EL (cell line): ENCODE data around the gene MRPS16.

ENCODE experiments used
- DNase-seq: peaks from one replicate; pipeline ENCODE4 v3.0.0-alpha.2; 2016

MRPS16 gene

DNA sequence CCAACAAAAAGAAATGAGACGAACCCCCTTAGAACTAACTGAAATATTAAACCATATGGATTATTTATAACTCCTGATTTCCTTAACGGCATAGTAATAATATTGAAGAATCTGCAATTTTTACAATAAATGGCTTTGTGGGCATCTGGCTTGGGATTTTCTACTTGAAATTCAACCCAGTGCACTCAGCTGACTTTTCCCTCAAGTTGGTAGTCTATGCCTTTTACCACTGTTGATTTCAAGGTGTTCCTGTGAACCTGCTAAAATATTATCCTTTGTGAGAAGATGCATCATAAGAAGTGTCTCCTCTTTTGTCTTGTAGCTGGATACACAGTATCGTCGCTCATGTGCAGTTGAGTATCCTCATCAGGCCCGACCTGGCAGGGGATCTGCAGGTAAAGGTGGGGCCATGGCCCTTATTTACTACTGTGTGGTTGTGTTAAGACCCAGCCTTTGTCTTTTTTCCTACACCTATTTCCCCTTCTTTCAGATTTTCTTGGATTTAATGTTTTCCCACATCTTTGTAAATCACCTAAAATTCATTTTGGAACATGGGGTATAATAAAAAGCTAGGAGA, 13.4 kb downstream of the MRPS16 start:
- no peak for DNase-seq

DNA sequence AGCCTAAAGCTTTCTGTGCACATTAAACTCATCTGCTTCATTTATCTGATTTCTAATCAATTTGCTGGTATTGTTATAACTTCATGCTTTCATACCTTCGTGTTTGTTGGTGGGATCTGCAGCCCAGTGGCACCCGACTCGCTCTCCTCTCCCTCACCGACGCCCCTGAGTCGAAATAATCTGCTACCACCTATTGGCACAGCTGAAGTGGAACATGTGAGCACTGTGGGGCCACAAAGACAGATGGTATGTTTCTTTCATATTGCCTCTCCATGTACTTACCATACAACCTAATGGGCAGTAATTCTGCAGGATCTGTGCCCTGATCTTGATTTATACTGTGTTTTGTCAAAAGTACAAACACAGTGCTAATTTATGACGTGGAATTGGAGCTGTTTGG, 17.7 kb downstream of the MRPS16 start:
- no peak for DNase-seq

DNA sequence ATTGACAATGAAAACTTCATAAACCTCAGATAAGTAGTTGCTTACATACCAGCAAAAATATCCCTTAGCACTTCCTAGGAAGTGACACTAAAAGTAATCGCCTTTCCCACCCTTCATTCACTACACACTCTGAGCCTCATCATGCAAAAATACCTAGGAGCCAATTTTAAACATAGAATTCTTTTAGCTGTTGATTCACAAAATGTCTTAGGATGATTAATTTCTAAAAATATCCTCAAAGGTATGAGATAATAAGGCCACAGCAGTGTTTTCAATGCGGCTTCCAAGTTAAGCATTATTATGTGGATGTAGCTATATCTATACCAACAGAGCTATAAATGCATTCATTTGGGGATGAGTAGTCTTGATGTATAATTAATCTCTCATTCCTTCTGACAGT, 18.6 kb downstream of the MRPS16 start:
- no peak for DNase-seq

DNA sequence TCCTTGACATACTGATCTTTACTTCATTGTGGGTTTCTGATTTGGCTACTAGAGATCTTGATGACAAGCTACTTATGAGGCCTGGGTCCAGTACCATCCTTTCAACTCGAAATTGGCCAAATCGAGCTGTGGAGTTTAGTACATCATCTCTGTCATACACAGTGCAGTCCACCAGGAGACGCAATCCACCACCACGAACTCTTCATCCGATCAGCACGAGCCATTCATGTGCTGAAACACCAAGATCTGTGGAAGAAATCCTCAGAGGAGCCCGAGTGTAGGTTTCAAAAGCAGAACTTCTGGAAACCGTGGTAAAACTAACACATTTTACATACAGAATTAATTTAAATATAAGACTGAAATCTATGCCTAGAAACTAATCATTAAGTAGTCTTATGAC, 19.6 kb downstream of the MRPS16 start:
- DNase-seq, result no peak

DNA sequence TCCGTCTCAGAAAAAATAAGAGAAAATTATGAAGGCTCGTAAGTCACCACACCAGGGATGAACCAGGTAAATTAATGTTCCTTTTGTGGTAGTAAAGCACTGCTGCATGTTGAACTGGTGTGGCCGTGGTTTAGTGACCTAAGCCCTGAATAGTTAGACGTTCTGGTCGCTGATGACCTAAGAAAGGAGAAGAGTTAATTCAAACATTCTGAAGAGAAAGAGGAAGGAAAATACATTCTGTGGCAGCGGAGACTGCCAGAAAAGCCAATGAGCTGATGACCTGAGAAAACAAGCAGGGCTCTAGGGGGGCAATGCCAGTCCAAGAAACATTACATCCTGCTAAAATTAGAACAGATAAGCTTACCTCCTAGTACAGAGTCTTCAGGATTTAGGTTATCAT, 22.9 kb downstream of the MRPS16 start:
- no peak for DNase-seq

DNA sequence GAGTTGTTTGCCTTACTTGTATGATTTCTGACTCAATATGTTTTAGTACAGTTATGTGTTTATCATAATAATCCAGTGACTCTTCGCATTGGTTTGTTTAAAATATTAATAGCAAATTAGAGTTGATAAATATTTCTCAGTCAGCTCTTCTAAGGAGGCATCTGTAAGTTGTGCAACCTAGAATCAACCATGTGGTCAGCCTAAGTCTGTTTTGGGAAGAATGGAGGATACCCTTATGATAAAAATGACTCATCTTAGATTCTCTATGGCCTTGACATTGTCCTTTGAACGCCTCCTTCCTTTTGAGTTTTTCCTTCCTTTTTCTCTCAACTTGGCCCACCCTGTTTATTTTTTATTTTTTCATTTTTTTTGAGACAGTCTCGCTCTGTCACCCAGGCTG, 24.2 kb downstream of the MRPS16 start:
- peak; percentile 13 for DNase-seq

DNA sequence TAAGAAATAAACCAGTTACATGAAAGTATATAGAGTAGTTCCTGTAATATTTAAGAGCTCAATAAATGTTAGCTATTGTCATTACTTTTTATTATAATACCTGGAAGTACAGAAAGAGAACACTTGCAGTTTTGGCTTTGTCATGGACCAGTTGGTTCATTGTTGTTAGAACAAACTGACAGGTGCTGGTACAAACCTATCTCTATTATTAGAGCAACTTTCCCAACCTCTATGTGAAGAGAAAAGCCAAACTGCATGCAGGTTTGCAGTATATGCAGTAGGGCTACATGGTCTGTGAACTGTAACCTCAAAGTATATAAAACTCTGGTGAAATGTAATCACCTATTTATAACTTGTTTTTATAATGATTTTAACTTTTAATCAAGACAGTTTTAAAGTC, 25.8 kb downstream of the MRPS16 start:
- no peak for DNase-seq

DNA sequence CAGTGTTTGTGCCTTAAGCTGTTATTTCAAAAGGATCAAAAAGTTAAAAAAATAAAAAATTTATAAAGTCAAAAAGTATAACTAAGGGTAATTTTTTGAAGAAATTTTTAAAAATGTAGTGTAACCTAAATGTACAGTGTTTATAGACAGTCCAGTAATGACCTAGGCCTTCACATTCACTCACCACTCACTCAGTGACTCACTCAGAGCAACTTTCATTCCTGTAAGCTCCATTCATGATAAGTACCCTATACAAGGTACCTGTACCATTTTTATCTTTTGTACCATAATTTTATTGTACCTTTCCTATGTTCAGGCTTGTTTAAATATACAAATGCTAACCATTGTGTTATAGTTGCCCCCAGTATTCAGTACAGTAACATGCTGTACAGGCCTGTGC, 26.9 kb downstream of the MRPS16 start:
- peak; percentile 44 for DNase-seq

DNA sequence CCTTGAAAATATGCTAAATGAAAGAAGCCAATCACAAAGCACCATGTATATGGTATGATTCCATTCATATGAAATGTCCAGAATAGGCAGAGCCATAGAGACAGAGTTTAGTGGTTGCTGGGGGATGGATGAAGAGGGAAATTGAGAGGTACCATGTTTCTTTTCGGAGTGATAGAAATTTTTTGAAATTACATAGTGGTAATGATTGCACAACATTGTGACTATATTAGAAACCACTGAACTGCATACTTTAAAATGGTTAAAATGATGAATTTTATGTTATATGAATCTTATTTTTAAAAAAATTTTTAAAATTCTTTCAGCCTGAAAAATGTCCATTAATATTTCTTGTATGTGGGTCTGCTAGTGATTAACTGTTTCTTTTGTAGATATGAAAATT, 31.5 kb downstream of the MRPS16 start:
- DNase-seq, result no peak

DNA sequence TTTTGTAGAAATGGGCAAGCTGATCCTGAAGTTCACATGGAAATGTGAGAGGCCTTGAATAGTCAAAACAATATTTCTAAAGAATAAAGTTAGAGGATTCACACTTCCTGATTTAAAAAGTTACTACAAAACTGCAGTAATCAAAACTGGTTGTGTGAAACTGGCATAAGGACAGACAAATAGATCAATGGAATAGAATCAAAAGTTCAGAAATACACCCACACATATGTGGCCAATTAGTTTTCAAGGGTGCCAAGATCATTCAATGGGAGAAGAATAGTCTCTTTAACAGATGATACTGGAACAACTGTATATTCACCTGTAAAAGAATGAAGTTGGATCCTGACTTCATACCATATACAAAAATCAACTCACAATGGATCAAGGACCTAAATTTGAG, 33.1 kb downstream of the MRPS16 start:
- DNase-seq, result no peak

DNA sequence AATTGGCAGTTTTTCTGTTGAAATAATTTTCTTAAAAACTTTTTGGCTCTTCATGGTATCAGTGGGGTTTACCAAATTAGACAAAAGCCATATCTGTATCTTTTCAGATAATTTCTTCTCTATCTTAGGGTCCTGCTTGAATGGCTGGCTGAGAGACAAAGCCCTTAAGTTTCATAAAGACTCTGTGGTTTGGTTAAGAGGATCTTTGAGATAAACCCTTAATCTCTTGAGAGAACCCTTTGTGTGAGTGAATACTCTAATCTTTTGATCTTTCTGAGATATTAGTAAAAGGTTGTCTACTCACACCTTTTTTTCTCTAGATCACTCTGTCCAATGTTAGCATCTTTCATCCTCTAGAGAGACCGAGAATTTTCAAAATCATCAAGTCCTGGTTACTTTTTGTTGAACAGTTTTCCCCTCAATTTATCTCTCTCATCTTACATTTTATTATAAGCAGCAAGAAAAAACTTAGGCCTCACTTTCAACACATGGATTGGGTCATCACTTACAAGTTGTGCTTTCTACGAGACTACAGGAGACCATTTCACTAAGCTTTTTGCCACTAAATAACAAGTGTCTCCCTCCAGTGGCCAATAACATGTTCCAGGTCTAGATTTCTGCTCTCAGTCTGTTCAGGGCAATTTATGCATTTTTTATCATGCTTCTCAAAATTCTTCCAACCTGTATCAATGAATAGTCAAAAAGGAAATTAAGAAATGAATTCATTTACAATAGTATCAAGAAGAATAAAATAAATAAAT, 33.8 kb downstream of the MRPS16 start:
- DNase-seq, result peak; percentile 25

DNA sequence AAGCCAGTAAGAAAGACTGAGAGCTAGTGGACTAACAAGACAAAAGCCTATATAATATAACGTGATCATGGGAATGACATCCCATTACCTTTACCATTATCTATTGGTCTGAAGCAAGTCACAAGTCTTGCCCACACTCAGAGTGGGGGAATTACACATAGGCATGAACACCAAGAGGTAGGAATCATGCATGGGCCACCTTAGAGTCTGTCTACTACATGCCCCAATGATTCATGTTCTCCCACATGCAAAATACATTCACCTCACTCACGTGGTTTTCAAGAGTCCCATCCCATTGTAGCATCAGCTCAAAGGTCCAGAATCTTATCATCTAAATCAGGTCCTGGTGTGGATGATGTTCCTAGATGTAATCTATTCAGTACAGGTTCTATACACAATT, 34.8 kb downstream of the MRPS16 start:
- DNase-seq, result no peak

DNA sequence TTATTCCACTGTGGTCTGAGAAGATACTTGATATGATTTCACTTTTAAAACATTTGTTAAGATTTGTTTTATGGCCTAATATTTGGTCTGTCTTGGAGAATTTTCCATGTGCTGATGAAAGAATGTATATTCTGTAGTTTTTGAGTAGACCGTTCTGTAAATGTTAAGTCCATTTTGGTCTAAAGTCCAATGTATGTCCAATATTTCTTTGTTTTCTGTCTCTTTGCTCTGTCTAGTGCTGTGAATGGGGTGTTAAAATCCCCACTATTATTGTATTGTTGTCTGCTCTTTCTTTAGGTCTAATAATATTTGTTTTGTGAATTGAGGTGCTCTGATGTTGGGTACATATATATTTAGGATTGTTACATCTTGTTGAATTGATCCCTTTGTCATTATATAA, 36.7 kb downstream of the MRPS16 start:
- DNase-seq, result no peak

DNA sequence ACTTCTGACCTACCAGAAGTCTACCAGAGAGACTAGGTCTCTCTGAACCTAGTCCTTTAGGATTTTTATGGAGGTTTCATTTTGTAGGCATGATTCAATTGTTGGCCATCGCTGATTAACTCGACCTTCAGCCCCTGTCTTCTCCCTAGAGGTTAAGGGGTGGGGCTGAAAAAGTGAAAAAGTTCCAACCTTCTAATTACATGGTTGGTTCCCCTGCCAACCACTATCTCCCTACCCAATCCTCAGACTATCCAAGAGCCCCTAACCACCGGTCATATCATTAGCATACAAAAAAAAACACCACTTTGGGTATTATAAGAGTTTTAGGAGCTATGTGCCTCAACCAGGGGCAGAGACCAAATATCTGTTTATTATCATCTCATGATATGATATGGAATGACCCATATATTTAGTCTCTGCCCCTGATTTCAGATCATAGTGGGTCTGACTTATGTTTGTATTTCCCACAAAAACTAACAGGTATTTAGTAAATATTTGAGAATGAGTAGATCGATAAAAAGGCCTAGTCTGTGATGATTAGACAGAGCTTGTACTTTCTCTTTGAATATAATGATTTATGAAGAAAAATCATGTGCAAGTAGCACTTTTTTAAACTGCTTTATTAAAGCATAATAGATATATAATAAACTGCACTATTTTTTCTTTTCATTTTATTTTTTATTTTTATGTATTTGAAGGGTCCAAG, 41.2 kb downstream of the MRPS16 start:
- DNase-seq, result no peak

DNA sequence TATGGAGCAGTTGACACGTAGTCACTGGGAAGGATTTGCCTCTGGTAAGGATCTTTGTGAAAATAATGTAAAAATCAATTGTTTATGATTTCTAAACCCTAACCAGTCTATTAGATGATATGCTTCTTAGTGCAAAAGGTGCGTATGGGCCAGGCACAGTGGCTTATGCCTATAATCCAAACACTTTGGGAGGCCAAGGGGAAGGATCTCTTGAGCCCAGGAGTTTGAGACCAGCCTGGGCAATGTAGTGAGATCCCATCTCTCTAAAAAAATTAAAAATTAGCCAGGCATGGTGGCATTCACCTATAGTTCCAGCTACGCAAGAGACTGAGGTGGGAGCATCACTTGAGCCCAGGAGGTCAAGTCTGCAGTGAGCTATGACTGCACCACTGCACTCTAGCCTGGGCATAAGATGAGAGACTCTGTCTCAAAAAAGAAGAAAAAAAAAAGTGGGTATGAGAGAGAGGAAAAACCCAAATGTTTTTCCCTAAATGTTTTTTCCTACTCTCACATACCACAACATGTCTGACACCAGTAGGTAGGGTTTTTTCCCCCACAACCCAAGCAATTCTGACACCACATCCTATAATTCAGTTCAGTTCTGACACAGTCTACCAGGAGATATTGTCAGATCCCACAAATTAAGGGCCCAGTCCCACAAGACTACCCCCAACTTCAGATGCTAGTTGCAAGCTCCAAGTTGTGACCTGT, 41.9 kb downstream of the MRPS16 start:
- DNase-seq, result no peak

DNA sequence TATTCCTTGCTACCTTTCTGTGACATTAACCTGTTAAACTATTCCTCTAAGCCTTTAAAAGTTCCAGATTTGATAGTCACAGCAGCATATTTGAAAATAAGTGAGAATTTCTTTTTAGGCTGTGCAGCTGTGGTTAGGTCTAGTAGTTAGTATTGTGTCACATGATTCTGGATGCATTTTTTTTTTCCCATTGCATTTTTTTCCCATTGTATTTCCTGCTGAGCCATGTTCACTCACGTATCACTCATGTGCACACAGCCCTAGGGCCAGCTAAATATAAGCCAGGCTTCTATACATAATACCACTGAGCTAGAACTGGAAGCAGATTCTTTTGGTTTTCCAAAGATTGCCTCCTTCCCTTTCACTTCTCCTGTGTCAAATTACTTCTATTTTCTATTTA, 42.7 kb downstream of the MRPS16 start:
- DNase-seq, result peak; percentile 56

DNA sequence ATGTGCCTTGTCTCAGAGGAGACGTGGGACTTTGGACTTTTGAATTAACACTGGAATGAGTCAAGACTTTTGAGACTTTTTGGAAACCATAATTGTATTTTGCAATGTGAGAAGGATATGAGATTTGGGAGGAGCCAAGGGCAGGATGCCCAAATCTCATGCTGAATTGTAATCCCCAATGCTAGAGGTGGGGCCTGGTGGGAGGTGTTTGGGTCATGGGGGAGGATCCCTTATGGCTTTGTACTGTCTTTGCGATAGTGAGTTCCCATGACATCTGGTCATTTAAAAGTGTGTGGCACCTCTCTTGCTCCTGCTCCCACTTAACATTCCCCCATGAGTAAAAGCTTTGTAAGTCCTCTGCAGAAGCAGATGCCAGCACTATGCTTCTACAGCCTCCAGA, 44.6 kb downstream of the MRPS16 start:
- no peak for DNase-seq

DNA sequence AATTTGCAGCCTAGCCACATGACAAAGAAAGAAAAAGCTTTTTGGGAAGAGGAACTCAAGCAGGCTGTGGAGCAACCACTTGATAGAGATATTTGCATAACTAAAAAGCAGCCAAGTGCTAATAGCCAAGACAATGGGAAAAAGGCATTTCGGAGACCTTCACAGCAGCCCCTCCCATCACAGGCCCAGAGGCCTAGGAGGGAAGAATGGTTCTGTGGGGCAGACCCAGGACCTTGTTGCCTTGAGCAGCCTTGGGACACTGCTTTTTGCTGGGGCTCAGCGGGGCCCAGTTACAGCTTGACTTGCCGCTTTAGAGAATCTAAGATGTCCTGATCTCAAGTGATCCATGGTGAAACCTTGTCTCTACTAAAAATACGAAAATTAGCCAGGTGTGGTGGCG, 46.1 kb downstream of the MRPS16 start:
- DNase-seq, result no peak

DNA sequence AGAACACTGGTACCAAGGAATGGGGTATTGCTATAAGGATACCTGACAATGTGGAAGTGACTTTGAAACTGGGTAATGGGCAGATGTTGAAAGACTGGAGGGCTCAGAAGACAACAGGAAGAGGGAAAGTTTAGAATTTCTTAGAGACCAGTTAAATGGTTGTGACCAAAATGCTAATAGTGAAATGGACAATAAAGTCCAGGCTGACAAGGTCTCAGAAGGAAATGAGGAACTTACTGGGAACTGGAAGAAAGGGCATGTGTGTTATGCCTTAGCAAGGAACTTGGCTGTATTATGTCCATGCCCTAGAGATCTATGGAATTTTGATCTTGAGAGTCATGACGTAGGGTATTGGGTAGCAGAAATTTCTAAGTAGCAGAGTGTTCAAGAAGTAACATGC, 46.6 kb downstream of the MRPS16 start:
- DNase-seq, result no peak

DNA sequence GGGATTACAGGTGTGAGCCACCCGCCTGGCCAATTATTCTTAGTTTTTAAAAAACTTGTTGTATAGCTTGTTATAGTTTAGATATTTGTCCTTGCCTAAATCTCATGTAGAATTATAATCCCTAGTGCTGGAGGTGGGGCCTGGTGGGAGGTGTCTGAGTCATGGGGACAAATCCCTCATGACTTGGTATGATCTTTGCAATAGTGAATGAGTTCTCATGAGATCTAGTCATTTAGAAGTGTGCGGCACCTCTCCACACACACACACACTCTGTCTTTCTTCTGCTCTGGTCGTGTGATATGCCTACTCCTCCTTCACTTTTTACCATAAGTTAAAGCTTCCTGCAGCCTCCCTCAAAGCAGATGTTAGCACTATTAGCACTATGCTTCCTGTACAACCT, 47.4 kb downstream of the MRPS16 start:
- DNase-seq, result no peak
